Naive thymus-derived CD4-positive, alpha-beta T cell (primary cell): ENCODE results near the gene BARHL1. TPM values are rescaled to one million over a fixed set of nuclear protein-coding genes. Genes with fewer than 3 reads are reported as not detected.
A peak's percentile ranks its signal among the peaks of the same experiment; 100 is the strongest.

Experiments used
- ATAC-seq: fragments of 150-1000 bp; cut with Tn5 transposase; 2 replicates; pipeline ENCODE4 v1.10.0; 2021; ENCODE audit warnings: mild to moderate bottlenecking, moderate library complexity
- CTCF ChIA-PET: fragments of 350-600 bp; sonication (Branson Sonifier 250); formaldehyde crosslinking; loops from one replicate; lab custom pipeline; 2021; ENCODE audit warnings: antibody characterized with exemption; lab: Charles Lee
- POLR2A ChIA-PET: fragments of 350-600 bp; sonication (Branson Sonifier 250); formaldehyde crosslinking; loops from one replicate; lab custom pipeline; 2021; ENCODE audit warnings: antibody characterized with exemption, inconsistent platforms; lab: Charles Lee
- DNase-seq, 9 donors: peaks; one replicate each; pipeline versions ENCODE4 v3.0.0 to v3.0.0-alpha.2; 2020 to 2022; ENCODE audit warnings: mixed read lengths in 1 of 9
- H3K27ac ChIP-seq: one replicate; pipeline ENCODE4 v1.7.0; 2013; ENCODE audit warnings: mild to moderate bottlenecking, low read depth, low read length, moderate library complexity
- H3K27me3 ChIP-seq, 2 donors: one replicate each; pipeline ENCODE4 v1.7.0; 2013; ENCODE audit warnings: low read length in 2 of 2, mild to moderate bottlenecking in 2 of 2, moderate library complexity in 2 of 2; ENCODE audit not compliant: control insufficient read depth in 2 of 2, insufficient read depth in 2 of 2
- H3K36me3 ChIP-seq, 3 experiments: 1 replicate in 2 of 3; 2 replicates in 1 of 3; pipeline ENCODE4 v1.7.0; 2013; ENCODE audit warnings: low read length in 3 of 3, mild to moderate bottlenecking in 3 of 3, moderate library complexity in 1 of 3; ENCODE audit not compliant: insufficient read depth in 3 of 3, control insufficient read depth in 2 of 3
- H3K4me1 ChIP-seq, 2 donors: one replicate each; pipeline ENCODE4 v1.7.0; 2013; ENCODE audit warnings: low read length in 2 of 2, mild to moderate bottlenecking in 2 of 2, moderate library complexity in 1 of 2; ENCODE audit not compliant: control insufficient read depth in 2 of 2, insufficient read depth in 2 of 2
- H3K4me3 ChIP-seq: 2 replicates; pipeline ENCODE4 v1.7.0; 2013; ENCODE audit warnings: mild to moderate bottlenecking, low read length
- H3K9me3 ChIP-seq, 3 experiments: 1 replicate in 2 of 3; 2 replicates in 1 of 3; pipeline ENCODE4 v1.7.0; 2013; ENCODE audit warnings: low read length in 3 of 3; ENCODE audit not compliant: control insufficient read depth in 2 of 3
- H3K27ac Mint-ChIP-seq, 9 donors: one replicate each; pipeline ENCODE4 v1.8.0; 2020 to 2022; ENCODE audit warnings: mixed read lengths in 9 of 9, mild to moderate bottlenecking in 8 of 9, moderate library complexity in 5 of 9, inconsistent platforms in 2 of 9
- H3K27me3 Mint-ChIP-seq, 5 donors: one replicate each; pipeline ENCODE4 v1.8.0; 2021 to 2022; ENCODE audit warnings: mixed read lengths in 5 of 5, mild to moderate bottlenecking in 1 of 5
- H3K36me3 Mint-ChIP-seq, 5 donors: one replicate each; pipeline ENCODE4 v1.8.0; 2020 to 2022; ENCODE audit warnings: mixed read lengths in 5 of 5, mild to moderate bottlenecking in 3 of 5, inconsistent platforms in 1 of 5
- H3K4me1 Mint-ChIP-seq, 7 donors: one replicate each; pipeline ENCODE4 v1.8.0; 2020 to 2022; ENCODE audit warnings: mixed read lengths in 7 of 7, mild to moderate bottlenecking in 3 of 7, inconsistent platforms in 1 of 7
- H3K4me3 Mint-ChIP-seq, 10 donors: one replicate each; pipeline ENCODE4 v1.8.0; 2020 to 2022; ENCODE audit warnings: mild to moderate bottlenecking in 10 of 10, mixed read lengths in 10 of 10, moderate library complexity in 6 of 10, inconsistent platforms in 2 of 10
- H3K9me3 Mint-ChIP-seq, 11 donors: one replicate each; pipeline ENCODE4 v1.8.0; 2020 to 2022; ENCODE audit warnings: mixed read lengths in 11 of 11, mild to moderate bottlenecking in 4 of 11, inconsistent platforms in 1 of 11, moderate library complexity in 1 of 11
- intact Hi-C, 2 donors: fragments of 100-400 bp; cut with micrococcal nuclease; formaldehyde crosslinking; loops; one replicate each; pipeline ENCODE4 v1.15.1; 2023
- polyA plus RNA-seq, 2 donors: library from polyadenylated mRNA; unstranded; fragments of 300-500 nt; fragmentation: Illumina TruSeq; gene quantifications; one replicate each; pipeline ENCODE4 v1.2.3, GENCODE V29; 2021
- total RNA-seq, 6 experiments: library from RNA in 5 of 6; stranded (reverse) in 5 of 6; gene quantifications; 1 replicate in 5 of 6; 2 replicates in 1 of 6; pipeline ENCODE4 v1.2.3 and lab custom pipeline; 2021 to 2026

BARHL1 gene
- total and polyA plus RNA-seq, 7 experiments from 2014 or later: not detected

DNA sequence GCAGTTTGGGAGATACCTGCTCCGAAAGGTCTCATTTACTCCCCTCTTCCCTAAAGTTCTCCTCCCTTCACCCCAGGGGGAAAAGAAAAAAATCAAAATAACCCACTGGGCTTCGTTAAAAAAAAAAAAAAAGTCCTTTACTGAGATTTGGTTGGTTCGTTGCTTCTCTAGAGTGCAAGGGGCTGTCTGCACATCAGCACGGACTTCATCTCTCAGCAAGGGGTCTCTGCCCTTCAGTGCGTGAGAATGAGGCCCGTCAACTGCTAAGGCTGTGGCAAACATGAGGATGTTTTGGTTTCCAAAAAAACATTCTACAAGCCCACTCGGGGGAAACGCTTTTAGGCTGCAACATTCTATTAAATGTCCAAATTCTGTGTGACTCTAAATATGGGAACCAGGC is 10.0 kb downstream of the BARHL1 start:
- Mint-ChIP-seq H3K36me3 (peaks cover 6 to 43% (median 23%) of the 10 kb centered on the region in 5 donors), H3K27ac (no peak overlapping the region), H3K4me1 (peaks cover 0 to 18% (median 10%) of the 10 kb centered on the region in 7 donors), H3K27me3 (peaks cover 32 to 64% (median 44%) of the 10 kb centered on the region in 5 donors), H3K4me3 (no peak overlapping the region), H3K9me3 (no peaks in the 10 kb centered on the region)
- no peaks in the 10 kb centered on the region for H3K9me3 ChIP-seq
- POLR2A ChIA-PET: no interaction called here
- no peak overlapping the region for H3K27ac ChIP-seq
- no peak for ATAC-seq
- no peak overlapping the region for H3K4me3 ChIP-seq
- peaks cover 0 to 4% of the 10 kb centered on the region in 2 donors for H3K27me3 ChIP-seq
- no peaks in the 10 kb centered on the region for H3K4me1 ChIP-seq
- H3K36me3 ChIP-seq: peaks cover 0 to 31% (median 0%) of the 10 kb centered on the region in 3 experiments
- DNase-seq: no peak
- CTCF ChIA-PET: no interaction called here
- intact Hi-C loops: no loop called here

DNA sequence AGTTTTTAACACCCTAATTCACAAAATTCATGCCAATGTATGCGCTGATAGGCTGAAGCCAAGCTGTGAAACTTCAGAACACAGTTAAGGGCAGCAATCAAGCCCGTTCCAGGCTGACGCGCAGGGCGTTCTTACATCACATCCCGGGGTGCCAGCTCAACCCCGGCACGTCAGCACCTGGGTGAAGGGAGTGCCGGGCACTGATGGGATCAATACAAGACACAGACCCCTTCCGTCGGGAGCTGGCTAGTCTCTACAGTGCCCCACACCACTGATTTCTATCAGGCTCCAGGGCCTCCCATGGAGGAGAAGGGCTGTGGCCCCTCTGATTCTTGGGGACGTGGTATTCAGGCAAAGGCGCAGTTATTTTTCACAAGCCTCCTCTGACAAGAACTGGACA is 12.0 kb downstream of the BARHL1 start:
- H3K27me3 Mint-ChIP-seq: peaks cover 26 to 49% (median 38%) of the 10 kb centered on the region in 5 donors
- CTCF ChIA-PET: interaction anchor here (0.6 kb wide), 1 partner anchor 93 kb away, joined by 3 read pairs; no protein-coding TSS in a partner anchor
- no peaks in the 10 kb centered on the region for H3K9me3 Mint-ChIP-seq
- no peaks in the 10 kb centered on the region for H3K4me1 ChIP-seq
- intact Hi-C loops: no loop called here
- DNase-seq (no peak), ATAC-seq (no peak)
- peaks cover 0 to 42% (median 3%) of the 10 kb centered on the region in 3 experiments for H3K36me3 ChIP-seq
- H3K4me1 Mint-ChIP-seq: peaks cover 0 to 13% (median 6%) of the 10 kb centered on the region in 7 donors
- H3K9me3 ChIP-seq: no peaks in the 10 kb centered on the region
- H3K27ac Mint-ChIP-seq: no peak overlapping the region
- peaks cover 6 to 62% (median 40%) of the 10 kb centered on the region in 5 donors for H3K36me3 Mint-ChIP-seq
- no peak overlapping the region for H3K27ac ChIP-seq
- POLR2A ChIA-PET: no interaction called here
- no peak overlapping the region for H3K4me3 ChIP-seq
- H3K4me3 Mint-ChIP-seq: no peak overlapping the region
- no peaks in the 10 kb centered on the region for H3K27me3 ChIP-seq

DNA sequence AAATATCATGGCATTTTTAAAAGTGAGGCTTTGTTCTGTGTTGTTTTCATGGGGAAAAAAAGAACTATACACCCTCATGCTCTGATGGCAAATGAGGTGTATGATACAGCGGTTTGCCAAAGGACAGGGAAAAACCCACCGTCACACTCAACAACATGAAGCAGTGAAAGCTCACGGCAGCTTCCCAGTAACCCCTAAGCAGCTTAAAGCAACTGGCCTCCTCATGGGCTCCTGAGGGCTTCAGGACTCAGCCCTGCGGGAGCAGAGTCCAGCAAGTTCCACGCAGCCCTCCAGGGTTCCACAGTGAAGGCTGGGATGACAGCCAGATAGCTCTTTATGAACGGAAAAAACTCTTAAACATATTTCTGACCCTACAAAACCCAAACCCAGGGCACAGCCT is 12.9 kb downstream of the BARHL1 start:
- no peak for DNase-seq
- Mint-ChIP-seq H3K36me3 (peaks cover 7 to 70% (median 49%) of the 10 kb centered on the region in 5 donors), H3K27ac (no peak overlapping the region), H3K27me3 (peaks cover 20 to 56% (median 35%) of the 10 kb centered on the region in 5 donors), H3K4me3 (no peak overlapping the region), H3K9me3 (no peaks in the 10 kb centered on the region), H3K4me1 (peaks cover 0 to 13% (median 3%) of the 10 kb centered on the region in 7 donors)
- no peak overlapping the region for H3K4me3 ChIP-seq
- H3K36me3 ChIP-seq: peaks cover 0 to 49% (median 3%) of the 10 kb centered on the region in 3 experiments
- no peak for ATAC-seq
- no peak overlapping the region for H3K27ac ChIP-seq
- H3K4me1 ChIP-seq: no peaks in the 10 kb centered on the region
- H3K9me3 ChIP-seq: no peaks in the 10 kb centered on the region
- CTCF ChIA-PET: no interaction called here
- H3K27me3 ChIP-seq: no peaks in the 10 kb centered on the region
- POLR2A ChIA-PET: no interaction called here
- intact Hi-C loops: no loop called here

DNA sequence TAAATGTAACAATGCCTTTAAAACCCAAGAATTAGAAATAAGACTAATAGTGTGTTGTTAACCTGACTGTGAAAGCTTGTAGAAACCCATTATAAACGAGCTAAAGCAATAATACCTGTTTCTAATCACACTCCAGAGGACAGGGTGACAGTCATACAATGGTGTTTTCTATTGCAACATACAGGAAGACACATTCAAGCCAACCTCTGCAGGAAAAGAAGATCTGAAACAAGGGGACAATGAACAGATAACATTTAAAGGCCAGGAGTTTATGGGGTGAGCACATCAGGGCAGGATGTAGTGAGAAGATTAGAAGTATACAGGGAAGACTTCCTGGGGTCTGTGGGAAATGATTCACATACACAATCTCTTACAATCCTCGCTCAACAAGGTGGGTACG is 13.8 kb downstream of the BARHL1 start:
- Mint-ChIP-seq H3K27me3 (peaks cover 14 to 54% (median 30%) of the 10 kb centered on the region in 5 donors), H3K4me1 (peaks cover 0 to 12% (median 3%) of the 10 kb centered on the region in 7 donors), H3K9me3 (no peaks in the 10 kb centered on the region), H3K27ac (no peak overlapping the region), H3K4me3 (no peak overlapping the region), H3K36me3 (peaks cover 9 to 79% (median 56%) of the 10 kb centered on the region in 5 donors)
- Histone ChIP-seq H3K36me3 (peaks cover 0 to 58% (median 3%) of the 10 kb centered on the region in 3 experiments), H3K4me3 (no peak overlapping the region), H3K27ac (no peak overlapping the region), H3K27me3 (no peaks in the 10 kb centered on the region), H3K4me1 (no peaks in the 10 kb centered on the region), H3K9me3 (no peaks in the 10 kb centered on the region)
- ChIA-PET CTCF (no interaction called here), POLR2A (no interaction called here)
- no peak for ATAC-seq
- intact Hi-C loops: no loop called here
- no peak for DNase-seq

DNA sequence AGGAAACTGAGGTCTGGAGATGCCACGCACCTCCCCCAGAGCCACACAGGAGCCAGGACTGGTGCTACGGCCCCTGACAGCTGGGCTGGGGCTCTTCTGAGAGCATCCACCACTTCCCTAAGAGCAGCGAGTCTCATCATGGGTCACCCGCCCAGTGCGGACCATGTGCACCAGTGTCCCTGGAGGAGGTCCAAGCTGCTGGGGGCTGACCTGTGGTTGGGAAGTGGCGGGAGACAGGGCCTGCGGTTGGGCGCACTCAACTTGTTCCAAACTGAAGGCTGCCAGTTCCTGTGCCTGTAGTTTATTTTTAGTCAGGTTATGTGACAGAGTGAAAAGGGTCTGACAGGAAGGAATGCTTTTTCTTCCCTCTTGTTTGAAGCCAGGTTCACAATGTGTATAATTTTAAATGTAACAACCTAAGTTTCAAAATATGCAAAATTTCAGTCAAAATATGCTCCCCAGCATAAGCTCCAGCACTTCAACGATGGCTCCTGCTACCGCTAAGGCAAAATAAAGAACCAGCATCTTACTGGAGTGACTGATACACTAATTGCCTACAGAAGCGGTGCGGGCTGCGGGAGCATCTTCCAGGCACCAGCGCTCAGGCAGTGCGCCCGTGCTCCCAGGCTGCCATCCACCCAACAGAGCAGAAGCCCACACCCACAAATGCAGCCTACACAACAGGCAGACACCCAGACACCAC is 14.8 kb downstream of the BARHL1 start:
- no peak overlapping the region for H3K4me3 ChIP-seq
- no peaks in the 10 kb centered on the region for H3K4me1 ChIP-seq
- POLR2A ChIA-PET: no interaction called here
- CTCF ChIA-PET: no interaction called here
- H3K4me3 Mint-ChIP-seq: no peak overlapping the region
- peaks cover 4 to 44% (median 19%) of the 10 kb centered on the region in 5 donors for H3K27me3 Mint-ChIP-seq
- peaks cover 8 to 89% (median 66%) of the 10 kb centered on the region in 5 donors for H3K36me3 Mint-ChIP-seq
- DNase-seq (no peak), ATAC-seq (no peak)
- peaks cover 0 to 69% (median 3%) of the 10 kb centered on the region in 3 experiments for H3K36me3 ChIP-seq
- no peak overlapping the region for H3K27ac ChIP-seq
- peaks cover 0 to 8% (median 0%) of the 10 kb centered on the region in 7 donors for H3K4me1 Mint-ChIP-seq
- intact Hi-C loops: no loop called here
- H3K27ac Mint-ChIP-seq: no peak overlapping the region
- no peaks in the 10 kb centered on the region for H3K9me3 Mint-ChIP-seq
- H3K27me3 ChIP-seq: no peaks in the 10 kb centered on the region
- H3K9me3 ChIP-seq: no peaks in the 10 kb centered on the region

DNA sequence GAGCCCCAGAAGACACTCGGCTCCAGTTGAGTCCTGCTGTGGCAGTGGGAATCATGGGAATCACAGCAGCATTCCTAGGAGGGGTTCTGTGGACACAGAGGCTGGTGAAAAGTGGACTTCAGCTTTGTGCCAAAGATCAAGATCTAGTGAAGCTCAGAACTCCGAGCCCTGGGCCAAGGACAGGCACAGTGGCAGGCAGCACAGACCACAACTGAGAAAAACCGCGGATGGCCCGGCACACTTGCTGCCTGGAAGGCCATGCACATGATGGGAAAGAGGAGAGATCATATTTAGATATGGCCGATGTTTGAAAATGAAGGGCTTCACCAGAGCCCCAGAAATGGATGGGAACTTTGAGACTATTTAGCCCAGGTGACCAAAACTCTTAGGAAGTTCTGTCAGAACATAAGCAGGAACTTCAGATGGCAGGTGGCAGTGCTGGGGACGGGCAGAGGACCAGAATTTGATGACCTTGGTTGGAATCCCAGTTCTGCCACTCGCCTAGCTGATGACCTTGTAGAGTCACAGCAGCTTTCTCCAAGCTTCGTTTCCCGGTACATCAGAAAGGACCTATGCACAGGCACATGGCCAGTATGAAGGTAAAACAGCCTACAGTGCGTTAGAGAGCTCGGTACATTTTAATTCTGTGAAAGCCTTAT is 18.0 kb downstream of the BARHL1 start:
- ATAC-seq (no peak), DNase-seq (no peak)
- Mint-ChIP-seq H3K27ac (peak overlapping the region in 2 of 9 donors; percentile 53 to 59), H3K4me3 (no peak overlapping the region), H3K9me3 (no peaks in the 10 kb centered on the region), H3K27me3 (peaks cover 0 to 23% (median 8%) of the 10 kb centered on the region in 5 donors), H3K4me1 (peaks cover 0 to 14% (median 0%) of the 10 kb centered on the region in 7 donors), H3K36me3 (peaks cover 7 to 97% (median 87%) of the 10 kb centered on the region in 5 donors)
- Histone ChIP-seq H3K27me3 (no peaks in the 10 kb centered on the region), H3K27ac (no peak overlapping the region), H3K4me1 (no peaks in the 10 kb centered on the region), H3K36me3 (peaks cover 0 to 85% (median 3%) of the 10 kb centered on the region in 3 experiments), H3K9me3 (no peaks in the 10 kb centered on the region), H3K4me3 (no peak overlapping the region)
- ChIA-PET POLR2A (no interaction called here), CTCF (interaction anchor here (0.6 kb wide), 1 partner anchor 611 kb away, joined by 4 read pairs; no protein-coding TSS in a partner anchor)
- intact Hi-C loops: no loop called here
